Activated CD8-positive, alpha-beta T cell treated with anti-CD3 and anti-CD28 coated beads for 36 hours (primary cell): ENCODE data around the gene DOK5. TPM values are rescaled to one million over a fixed set of nuclear protein-coding genes. Genes with fewer than 3 reads are reported as not detected.

ENCODE experiments used
- ATAC-seq: fragments of 200-7000 bp; cut with Tn5 transposase; one replicate; pipeline ENCODE4 v1.10.0; 2021; ENCODE audit warnings: mild to moderate bottlenecking, moderate library complexity
- CTCF ChIA-PET: fragments of 350-600 bp; sonication (Branson Sonifier 250); formaldehyde crosslinking; loops from one replicate; lab custom pipeline; 2021; ENCODE audit warnings: antibody characterized with exemption; lab: Charles Lee
- POLR2A ChIA-PET: fragments of 350-600 bp; sonication (Branson Sonifier 250); formaldehyde crosslinking; loops from one replicate; lab custom pipeline; 2021; ENCODE audit warnings: antibody characterized with exemption; lab: Charles Lee
- DNase-seq: peaks from one replicate; pipeline ENCODE4 v3.0.0-alpha.2; 2020
- H3K27ac Mint-ChIP-seq: one replicate; pipeline ENCODE4 v1.8.0; 2021; ENCODE audit warnings: mild to moderate bottlenecking, mixed read lengths
- H3K27me3 Mint-ChIP-seq: one replicate; pipeline ENCODE4 v1.8.0; 2021; ENCODE audit warnings: mixed read lengths
- H3K36me3 Mint-ChIP-seq: one replicate; pipeline ENCODE4 v1.8.0; 2021; ENCODE audit warnings: low read depth, mixed read lengths
- H3K4me1 Mint-ChIP-seq: one replicate; pipeline ENCODE4 v1.8.0; 2021; ENCODE audit warnings: low read depth, mixed read lengths
- H3K4me3 Mint-ChIP-seq: one replicate; pipeline ENCODE4 v1.8.0; 2021; ENCODE audit warnings: mild to moderate bottlenecking, moderate library complexity, mixed read lengths
- H3K9me3 Mint-ChIP-seq: one replicate; pipeline ENCODE4 v1.8.0; 2021; ENCODE audit warnings: mixed read lengths
- CTCF ChIP-seq: fragments of 200-600 bp; IDR thresholded peaks from one replicate; pipeline ENCODE4 v1.8.0; 2022; ENCODE audit warnings: antibody characterized with exemption, mild to moderate bottlenecking
- intact Hi-C: fragments of 100-400 bp; cut with micrococcal nuclease; formaldehyde crosslinking; loops from one replicate; pipeline ENCODE4 v1.10.0; 2022
- total RNA-seq, 2 experiments: library from RNA; stranded (reverse); gene quantifications; one replicate each; pipeline ENCODE4 v1.2.3, GENCODE V29; 2021

The DOK5 gene
- total RNA-seq, 2 experiments from 2014 or later = 1.3 to 1.4 TPM

GRCh38 chr20:54648421-54649142, 173.2 kb downstream of the DOK5 start:
- Mint-ChIP-seq H3K27ac (no peak overlapping the region), H3K4me3 (no peak overlapping the region), H3K36me3 (no peaks in the 10 kb centered on the region), H3K4me1 (no peaks in the 10 kb centered on the region), H3K27me3 (peaks cover 9% of the 10 kb centered on the region), H3K9me3 (no peaks in the 10 kb centered on the region)
- ChIA-PET POLR2A (no interaction called here), CTCF (interaction anchor here (0.9 to 2.4 kb wide), 17 partner anchors 11 to 552 kb away, joined by 3 to 8 read pairs (median 4); no protein-coding TSS in a partner anchor)
- intact Hi-C loops = loop anchor here (5.0 kb wide), 2 partner anchors 426 to 551 kb away; no protein-coding TSS in a partner anchor
- TF ChIP-seq CTCF = no peak
- no peak for ATAC-seq
- no peak for DNase-seq

DNA sequence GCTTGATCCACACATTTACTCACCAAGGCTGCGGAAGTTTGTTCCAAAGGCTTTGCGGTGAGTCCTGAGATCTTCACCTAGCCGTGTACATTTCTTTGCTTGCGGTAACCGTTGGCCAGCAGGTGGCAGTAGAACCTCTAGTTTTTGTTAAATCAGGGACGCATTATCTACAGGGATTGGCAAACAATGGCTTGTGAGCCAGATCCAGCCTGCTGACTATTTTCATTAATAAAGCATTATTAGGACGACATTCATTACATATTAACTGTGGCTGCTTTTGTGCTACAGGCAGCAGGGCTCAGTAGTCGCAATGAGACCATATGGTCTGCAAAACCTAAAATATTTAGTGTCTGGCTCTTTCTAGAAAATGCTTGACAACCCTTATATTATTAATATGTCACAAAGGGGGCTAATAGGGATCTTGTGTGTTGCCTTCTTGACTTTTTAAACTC, 174.1 kb downstream of the DOK5 start:
- intact Hi-C loops = loop anchor here (5.0 kb wide), 2 partner anchors 427 to 552 kb away; no protein-coding TSS in a partner anchor
- ATAC-seq = no peak
- Mint-ChIP-seq H3K27me3 (peaks cover 9% of the 10 kb centered on the region), H3K4me3 (no peak overlapping the region), H3K9me3 (no peaks in the 10 kb centered on the region), H3K36me3 (no peaks in the 10 kb centered on the region), H3K4me1 (no peaks in the 10 kb centered on the region), H3K27ac (no peak overlapping the region)
- ChIA-PET POLR2A (no interaction called here), CTCF (interaction anchor here (2.4 kb wide), 1 partner anchor 19 kb away, joined by 6 read pairs; no protein-coding TSS in a partner anchor)
- TF ChIP-seq CTCF = peak; percentile 73
- peak; percentile 85 for DNase-seq

- intact Hi-C loops = no loop called here
- ChIA-PET CTCF (interaction anchor here (0.7 to 1.3 kb wide), 2 partner anchors 445 to 547 kb away, joined by 3 read pairs; no protein-coding TSS in a partner anchor), POLR2A (no interaction called here)
- no peak for TF ChIP-seq CTCF
- no peak overlapping the region for H3K27ac Mint-ChIP-seq
- ATAC-seq (no peak), DNase-seq (no peak)
- no peaks in the 10 kb centered on the region for H3K4me1 Mint-ChIP-seq
- peaks cover 11% of the 10 kb centered on the region for H3K27me3 Mint-ChIP-seq
- H3K4me3 Mint-ChIP-seq = no peak overlapping the region
- no peaks in the 10 kb centered on the region for H3K9me3 Mint-ChIP-seq
- no peaks in the 10 kb centered on the region for H3K36me3 Mint-ChIP-seq
Measured at GRCh38 chr20:54650052-54650719, 174.8 kb downstream of the DOK5 start.

GRCh38 chr20:54651252-54651651, 175.9 kb downstream of the DOK5 start:
- H3K4me1 Mint-ChIP-seq = no peaks in the 10 kb centered on the region
- ChIA-PET POLR2A (no interaction called here), CTCF (interaction anchor here (1.3 kb wide), 1 partner anchor 548 kb away, joined by 3 read pairs; no protein-coding TSS in a partner anchor)
- H3K4me3 Mint-ChIP-seq = no peak overlapping the region
- no peaks in the 10 kb centered on the region for H3K36me3 Mint-ChIP-seq
- intact Hi-C loops = no loop called here
- no peak overlapping the region for H3K27ac Mint-ChIP-seq
- peaks cover 11% of the 10 kb centered on the region for H3K27me3 Mint-ChIP-seq
- TF ChIP-seq CTCF = no peak
- DNase-seq (no peak), ATAC-seq (no peak)
- H3K9me3 Mint-ChIP-seq = no peaks in the 10 kb centered on the region
